Measurements from ENCODE around the gene PTPN6. TPM values are rescaled to one million over a fixed set of nuclear protein-coding genes. Genes with fewer than 3 reads are reported as not detected.

The PTPN6 gene
- total and polyA plus RNA-seq, 9 of the 15 experiments (the other 6 are each of a cell fraction or from before 2014, with no cell fraction given): 1.5 to 5.1 (median 3.9) TPM

DNA sequence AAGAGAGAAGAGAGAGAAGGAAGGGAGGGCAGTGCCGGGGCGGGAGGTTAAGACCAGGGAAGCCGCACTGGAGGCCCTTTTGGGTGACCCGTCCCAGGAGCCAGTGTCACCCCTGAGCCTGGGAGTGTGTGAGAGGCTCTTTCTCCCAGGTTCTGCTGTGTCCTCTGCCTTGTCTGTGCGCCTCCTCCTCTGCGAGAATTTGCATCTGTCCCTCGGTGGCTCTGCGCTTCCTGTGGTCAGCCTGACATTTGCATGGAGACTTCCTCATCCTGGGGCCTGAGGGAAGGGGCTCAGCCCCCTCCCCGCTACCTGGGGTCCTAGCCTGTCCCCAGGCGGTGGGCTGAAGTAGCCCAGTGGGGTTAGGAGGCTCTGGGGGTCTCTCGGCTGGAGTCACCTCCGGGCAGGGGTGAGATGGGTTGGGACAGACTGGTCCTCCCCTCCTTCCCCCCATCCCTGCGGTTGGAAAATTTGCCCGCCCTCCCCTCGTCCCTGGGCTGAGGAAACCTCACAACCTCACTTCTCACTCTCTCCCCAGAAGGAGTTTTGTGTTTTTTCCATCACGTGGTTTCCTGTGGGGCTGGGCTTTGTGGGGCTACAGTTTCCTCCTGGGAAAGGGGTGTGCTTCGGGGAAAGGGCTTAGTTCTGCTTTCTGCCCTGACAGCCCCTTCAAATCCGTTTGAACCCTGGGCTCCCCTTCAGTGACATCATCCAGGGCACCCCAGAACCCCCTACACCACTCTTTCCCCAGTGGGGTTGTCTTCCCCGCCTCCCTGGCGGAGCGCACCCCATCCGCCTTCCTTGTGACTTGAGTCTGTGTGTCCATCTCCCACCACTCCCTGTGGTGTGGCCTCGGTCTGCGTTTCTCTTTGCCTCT is 2.5 kb downstream of the PTPN6 start (continued):
- TF ChIP-seq HMGXB4 (CRISPR knock-in tag; IDR thresholded peaks at IDR 0.05): no peak
- TF ChIP-seq, protein P1, sequence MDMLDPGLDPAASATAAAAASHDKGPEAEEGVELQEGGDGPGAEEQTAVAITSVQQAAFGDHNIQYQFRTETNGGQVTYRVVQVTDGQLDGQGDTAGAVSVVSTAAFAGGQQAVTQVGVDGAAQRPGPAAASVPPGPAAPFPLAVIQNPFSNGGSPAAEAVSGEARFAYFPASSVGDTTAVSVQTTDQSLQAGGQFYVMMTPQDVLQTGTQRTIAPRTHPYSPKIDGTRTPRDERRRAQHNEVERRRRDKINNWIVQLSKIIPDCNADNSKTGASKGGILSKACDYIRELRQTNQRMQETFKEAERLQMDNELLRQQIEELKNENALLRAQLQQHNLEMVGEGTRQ (CRISPR knock-in tag; IDR thresholded peaks at IDR 0.05): peak; percentile 74
- no peak for TF ChIP-seq TFAP4 (CRISPR knock-in tag; IDR thresholded peaks at IDR 0.05; ENCODE audit: borderline replicate concordance)
- no peak for TF ChIP-seq MIER1 (IDR thresholded peaks at IDR 0.05; ENCODE audit: low read depth)
- TF ChIP-seq KAT2B (IDR thresholded peaks at IDR 0.05; ENCODE audit: low read depth, low read length): no peak
- TF ChIP-seq, protein P2, sequence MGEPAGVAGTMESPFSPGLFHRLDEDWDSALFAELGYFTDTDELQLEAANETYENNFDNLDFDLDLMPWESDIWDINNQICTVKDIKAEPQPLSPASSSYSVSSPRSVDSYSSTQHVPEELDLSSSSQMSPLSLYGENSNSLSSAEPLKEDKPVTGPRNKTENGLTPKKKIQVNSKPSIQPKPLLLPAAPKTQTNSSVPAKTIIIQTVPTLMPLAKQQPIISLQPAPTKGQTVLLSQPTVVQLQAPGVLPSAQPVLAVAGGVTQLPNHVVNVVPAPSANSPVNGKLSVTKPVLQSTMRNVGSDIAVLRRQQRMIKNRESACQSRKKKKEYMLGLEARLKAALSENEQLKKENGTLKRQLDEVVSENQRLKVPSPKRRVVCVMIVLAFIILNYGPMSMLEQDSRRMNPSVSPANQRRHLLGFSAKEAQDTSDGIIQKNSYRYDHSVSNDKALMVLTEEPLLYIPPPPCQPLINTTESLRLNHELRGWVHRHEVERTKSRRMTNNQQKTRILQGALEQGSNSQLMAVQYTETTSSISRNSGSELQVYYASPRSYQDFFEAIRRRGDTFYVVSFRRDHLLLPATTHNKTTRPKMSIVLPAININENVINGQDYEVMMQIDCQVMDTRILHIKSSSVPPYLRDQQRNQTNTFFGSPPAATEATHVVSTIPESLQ (CRISPR knock-in tag; IDR thresholded peaks at IDR 0.05): no peak
- no peak for TF ChIP-seq MXI1 (IDR thresholded peaks at IDR 0.05; ENCODE audit: low read depth, low read length)
- no peak for TF ChIP-seq TARDBP (IDR thresholded peaks at IDR 0.05)
- 0 out of 2 replicates have a peak, but pooled peaks have one; percentile 44 for TF ChIP-seq TOE1 (IDR thresholded peaks at IDR 0.05; ENCODE audit: borderline replicate concordance)
- no peak for TF ChIP-seq TOE1 (CRISPR knock-in tag; IDR thresholded peaks at IDR 0.05; ENCODE audit: borderline replicate concordance, low read depth)
- no peak for TF ChIP-seq ZFX (CRISPR knock-in tag; IDR thresholded peaks at IDR 0.05)
- TF ChIP-seq RHOXF2B (CRISPR knock-in tag; conservative IDR thresholded peaks at IDR 0.05): no peak
- TF ChIP-seq, protein P3, sequence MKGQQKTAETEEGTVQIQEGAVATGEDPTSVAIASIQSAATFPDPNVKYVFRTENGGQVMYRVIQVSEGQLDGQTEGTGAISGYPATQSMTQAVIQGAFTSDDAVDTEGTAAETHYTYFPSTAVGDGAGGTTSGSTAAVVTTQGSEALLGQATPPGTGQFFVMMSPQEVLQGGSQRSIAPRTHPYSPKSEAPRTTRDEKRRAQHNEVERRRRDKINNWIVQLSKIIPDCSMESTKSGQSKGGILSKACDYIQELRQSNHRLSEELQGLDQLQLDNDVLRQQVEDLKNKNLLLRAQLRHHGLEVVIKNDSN (CRISPR knock-in tag; IDR thresholded peaks at IDR 0.05): peak; percentile 88
- no peak for TF ChIP-seq SRSF1 (IDR thresholded peaks at IDR 0.05; ENCODE audit: low read depth, low read length)
- no peak for TF ChIP-seq RBM17 (IDR thresholded peaks at IDR 0.05; ENCODE audit: borderline replicate concordance, low read depth, low read length)
- no peak for TF ChIP-seq ZNF668 (CRISPR knock-in tag; IDR thresholded peaks at IDR 0.05)
- no peak for TF ChIP-seq U2AF2 (optimal IDR thresholded peaks at IDR 0.05; ENCODE audit: low read depth, low read length)
- no peak for TF ChIP-seq SFPQ (IDR thresholded peaks at IDR 0.05; ENCODE audit: low read depth, low read length)
- TF ChIP-seq ZNF239 (CRISPR knock-in tag; IDR thresholded peaks at IDR 0.05): 0 out of 2 replicates have a peak, but pooled peaks have one; percentile 11

All from K562 (cell line).